Activated CD8-positive, alpha-beta memory T cell treated with anti-CD3 and anti-CD28 coated beads, Interleukin-2, amount 10 ng/mL, durations not matched to agents 7 days and 5 days (primary cell): ENCODE measurements around the gene GRB2. TPM values are rescaled to one million over a fixed set of nuclear protein-coding genes. Genes with fewer than 3 reads are reported as not detected.
A peak's percentile ranks its signal among the peaks of the same experiment; 100 is the strongest.

Experiments
- ATAC-seq: fragments of 150-1000 bp; cut with Tn5 transposase; one replicate; pipeline ENCODE4 v1.10.0; 2021; ENCODE audit warnings: moderate library complexity
- CTCF ChIA-PET: fragments of 350-600 bp; sonication (Branson Sonifier 250); formaldehyde crosslinking; loops from one replicate; lab custom pipeline; 2021; ENCODE audit warnings: antibody characterized with exemption; lab: Charles Lee
- DNase-seq: peaks from one replicate; pipeline ENCODE4 v3.0.0-alpha.2; 2020
- H3K27ac Mint-ChIP-seq: one replicate; pipeline ENCODE4 v1.8.0; 2021; ENCODE audit warnings: mild to moderate bottlenecking, mixed read lengths
- H3K27me3 Mint-ChIP-seq: one replicate; pipeline ENCODE4 v1.8.0; 2021; ENCODE audit warnings: mixed read lengths
- H3K36me3 Mint-ChIP-seq: one replicate; pipeline ENCODE4 v1.8.0; 2021; ENCODE audit warnings: mild to moderate bottlenecking, mixed read lengths
- H3K4me1 Mint-ChIP-seq: one replicate; pipeline ENCODE4 v1.8.0; 2021; ENCODE audit warnings: mixed read lengths
- H3K4me3 Mint-ChIP-seq: one replicate; pipeline ENCODE4 v1.8.0; 2021; ENCODE audit warnings: mild to moderate bottlenecking, moderate library complexity, mixed read lengths
- H3K9me3 Mint-ChIP-seq: one replicate; pipeline ENCODE4 v1.8.0; 2022; ENCODE audit warnings: low read depth, mixed read lengths
- total RNA-seq, 2 experiments: library from RNA; stranded (reverse); gene quantifications; one replicate each; pipeline ENCODE4 v1.2.3, GENCODE V29; 2021

The GRB2 gene
- total RNA-seq, 2 experiments from 2014 or later = 138 to 179 TPM

- Mint-ChIP-seq H3K27me3 (no peaks in the 10 kb centered on the region), H3K36me3 (peaks cover 5% of the 10 kb centered on the region), H3K9me3 (no peaks in the 10 kb centered on the region), H3K27ac (no peak overlapping the region), H3K4me1 (peaks cover 45% of the 10 kb centered on the region), H3K4me3 (no peak overlapping the region)
- CTCF ChIA-PET = interaction anchor here (1.3 to 2.3 kb wide), 4 partner anchors 85 to 175 kb away, joined by 3 to 11 read pairs (median 7); partner anchors contain the start of genes MIF4GD and SLC25A19
- no peak for ATAC-seq
- no peak for DNase-seq
These were observed 2.3 kb upstream of the GRB2 start for GRCh38 chr17:75407655-75408352.

- CTCF ChIA-PET = interaction anchor here (1.0 to 4.4 kb wide), 17 partner anchors 12 to 444 kb away, joined by 3 to 45 read pairs (median 5); partner anchors contain the start of genes MIF4GD, SLC25A19 and TSEN54
- peaks cover 9% of the 10 kb centered on the region for H3K36me3 Mint-ChIP-seq
These were observed 741 bp upstream of the GRB2 start for GRCh38 chr17:75406222-75406615.

GRCh38 chr17:75404731-75405364 lies 630 bp downstream of the GRB2 start:
- Mint-ChIP-seq H3K4me3 (peak overlapping the region; percentile 90), H3K4me1 (peaks cover 42% of the 10 kb centered on the region), H3K27ac (peak overlapping the region; percentile 91), H3K36me3 (peaks cover 18% of the 10 kb centered on the region), H3K27me3 (no peaks in the 10 kb centered on the region), H3K9me3 (no peaks in the 10 kb centered on the region)
- CTCF ChIA-PET = interaction anchor here (0.7 to 4.4 kb wide), 17 partner anchors 11 to 443 kb away, joined by 3 to 45 read pairs (median 4); partner anchors contain the start of genes MIF4GD, SLC25A19 and TSEN54
- ATAC-seq (peak; percentile 29), DNase-seq (peak; percentile 81)

More at GRCh38 chr17:75406222-75406615, 741 bp upstream of the GRB2 start:
- peaks cover 45% of the 10 kb centered on the region for H3K4me1 Mint-ChIP-seq
- H3K27ac Mint-ChIP-seq = peak overlapping the region; percentile 91
- no peaks in the 10 kb centered on the region for H3K27me3 Mint-ChIP-seq
- H3K4me3 Mint-ChIP-seq = peak overlapping the region; percentile 90
- H3K9me3 Mint-ChIP-seq = no peaks in the 10 kb centered on the region
- no peak for ATAC-seq
- peak; percentile 47 for DNase-seq

- CTCF ChIA-PET = interaction anchor here (0.9 to 4.4 kb wide), 11 partner anchors 8 to 290 kb away, joined by 3 to 45 read pairs (median 3); partner anchors contain the start of genes MIF4GD and SLC25A19
- ATAC-seq (no peak), DNase-seq (peak; percentile 75)
- Mint-ChIP-seq H3K27ac (peak overlapping the region; percentile 91), H3K9me3 (no peaks in the 10 kb centered on the region), H3K27me3 (no peaks in the 10 kb centered on the region), H3K4me3 (peak overlapping the region; percentile 90), H3K4me1 (peaks cover 42% of the 10 kb centered on the region), H3K36me3 (peaks cover 18% of the 10 kb centered on the region)
These were observed 1.2 kb downstream of the GRB2 start for GRCh38 chr17:75404223-75404730.

GRCh38 chr17:75403131-75403530 lies 2.3 kb downstream of the GRB2 start:
- H3K27me3 Mint-ChIP-seq = no peaks in the 10 kb centered on the region
- H3K9me3 Mint-ChIP-seq = no peaks in the 10 kb centered on the region
- peak overlapping the region; percentile 34 for H3K27ac Mint-ChIP-seq
- CTCF ChIA-PET = interaction anchor here (0.9 to 4.4 kb wide), 7 partner anchors 9 to 141 kb away, joined by 3 to 45 read pairs (median 4); partner anchors contain the start of genes MIF4GD and SLC25A19
- peak overlapping the region; percentile 90 for H3K4me3 Mint-ChIP-seq
- peaks cover 48% of the 10 kb centered on the region for H3K4me1 Mint-ChIP-seq
- ATAC-seq = no peak
- no peak for DNase-seq
- peaks cover 18% of the 10 kb centered on the region for H3K36me3 Mint-ChIP-seq

- DNase-seq = no peak
- H3K4me1 Mint-ChIP-seq = peaks cover 52% of the 10 kb centered on the region
- H3K4me3 Mint-ChIP-seq = no peak overlapping the region
- H3K9me3 Mint-ChIP-seq = no peaks in the 10 kb centered on the region
- H3K27me3 Mint-ChIP-seq = no peaks in the 10 kb centered on the region
- peaks cover 18% of the 10 kb centered on the region for H3K36me3 Mint-ChIP-seq
- peak overlapping the region; percentile 35 for H3K27ac Mint-ChIP-seq
- CTCF ChIA-PET = interaction anchor here (0.9 to 2.0 kb wide), 12 partner anchors 9 to 131 kb away, joined by 3 to 8 read pairs (median 4); partner anchors contain the start of genes MIF4GD and SLC25A19
- ATAC-seq = no peak
These were observed 3.5 kb downstream of the GRB2 start for GRCh38 chr17:75402026-75402425.

GRCh38 chr17:75400326-75400939 lies 5.0 kb downstream of the GRB2 start:
- H3K36me3 Mint-ChIP-seq = peaks cover 18% of the 10 kb centered on the region
- CTCF ChIA-PET = interaction anchor here (1.0 to 2.0 kb wide), 6 partner anchors 20 to 131 kb away, joined by 3 to 7 read pairs (median 4); partner anchors contain the start of genes LLGL2 and SLC25A19
- no peak overlapping the region for H3K4me3 Mint-ChIP-seq
- no peaks in the 10 kb centered on the region for H3K9me3 Mint-ChIP-seq
- no peaks in the 10 kb centered on the region for H3K27me3 Mint-ChIP-seq
- H3K4me1 Mint-ChIP-seq = peaks cover 56% of the 10 kb centered on the region
- ATAC-seq (no peak), DNase-seq (no peak)
- H3K27ac Mint-ChIP-seq = no peak overlapping the region

GRCh38 chr17:75398279-75398678 lies 7.2 kb downstream of the GRB2 start:
- CTCF ChIA-PET = interaction anchor here (0.8 to 2.6 kb wide), 4 partner anchors 71 to 77 kb away, joined by 3 to 16 read pairs (median 4); no protein-coding TSS in a partner anchor
- peaks cover 68% of the 10 kb centered on the region for H3K4me1 Mint-ChIP-seq

GRCh38 chr17:75397217-75397616 lies 8.3 kb downstream of the GRB2 start:
- CTCF ChIA-PET = interaction anchor here (0.6 to 2.6 kb wide), 12 partner anchors 10 to 958 kb away, joined by 3 to 16 read pairs (median 4); partner anchors contain the start of gene MIF4GD
- DNase-seq (no peak), ATAC-seq (no peak)
- Mint-ChIP-seq H3K9me3 (no peaks in the 10 kb centered on the region), H3K27ac (peak overlapping the region; percentile 52), H3K4me3 (no peak overlapping the region), H3K4me1 (peaks cover 68% of the 10 kb centered on the region), H3K27me3 (no peaks in the 10 kb centered on the region), H3K36me3 (peaks cover 21% of the 10 kb centered on the region)

More at GRCh38 chr17:75398279-75398678, 7.2 kb downstream of the GRB2 start:
- DNase-seq (no peak), ATAC-seq (no peak)
- Mint-ChIP-seq H3K27me3 (no peaks in the 10 kb centered on the region), H3K9me3 (no peaks in the 10 kb centered on the region), H3K4me3 (no peak overlapping the region), H3K27ac (peak overlapping the region; percentile 19), H3K36me3 (peaks cover 17% of the 10 kb centered on the region)

- H3K4me1 Mint-ChIP-seq = peaks cover 67% of the 10 kb centered on the region
- DNase-seq (no peak), ATAC-seq (no peak)
- H3K9me3 Mint-ChIP-seq = no peaks in the 10 kb centered on the region
- CTCF ChIA-PET = interaction anchor here (0.6 to 2.6 kb wide), 10 partner anchors 10 to 128 kb away, joined by 3 to 16 read pairs (median 4); partner anchors contain the start of gene MIF4GD
- peaks cover 23% of the 10 kb centered on the region for H3K36me3 Mint-ChIP-seq
- H3K27ac Mint-ChIP-seq = peak overlapping the region; percentile 52
- no peak overlapping the region for H3K4me3 Mint-ChIP-seq
- no peaks in the 10 kb centered on the region for H3K27me3 Mint-ChIP-seq
These were observed 8.7 kb downstream of the GRB2 start for GRCh38 chr17:75396796-75397195.

GRCh38 chr17:75396025-75396424 lies 9.5 kb downstream of the GRB2 start:
- H3K36me3 Mint-ChIP-seq = peaks cover 21% of the 10 kb centered on the region
- H3K4me1 Mint-ChIP-seq = peaks cover 63% of the 10 kb centered on the region
- ATAC-seq (no peak), DNase-seq (no peak)
- CTCF ChIA-PET = interaction anchor here (1.0 to 2.6 kb wide), 6 partner anchors 16 to 127 kb away, joined by 3 to 16 read pairs (median 4); no protein-coding TSS in a partner anchor
- no peaks in the 10 kb centered on the region for H3K27me3 Mint-ChIP-seq
- no peak overlapping the region for H3K4me3 Mint-ChIP-seq
- H3K27ac Mint-ChIP-seq = no peak overlapping the region
- H3K9me3 Mint-ChIP-seq = no peaks in the 10 kb centered on the region

- peak; percentile 10 for ATAC-seq
- H3K9me3 Mint-ChIP-seq = no peaks in the 10 kb centered on the region
- CTCF ChIA-PET = interaction anchor here (0.7 to 3.5 kb wide), 16 partner anchors 11 to 141 kb away, joined by 3 to 43 read pairs (median 4); partner anchors contain the start of genes GRB2, MIF4GD, MRPS7 and SLC25A19
These were observed 11.1 kb downstream of the GRB2 start for GRCh38 chr17:75394332-75394918.

More at GRCh38 chr17:75394332-75394918, 11.1 kb downstream of the GRB2 start:
- Mint-ChIP-seq H3K27ac (peak overlapping the region; percentile 67), H3K4me3 (peak overlapping the region; percentile 98), H3K4me1 (peaks cover 66% of the 10 kb centered on the region), H3K36me3 (peaks cover 24% of the 10 kb centered on the region), H3K27me3 (no peaks in the 10 kb centered on the region)
- no peak for DNase-seq
